D341Med (cell line): Measurements from ENCODE around the gene CHCHD2.
"Not testable (repeated sequence)": the region's sequence is repeated elsewhere in the genome, so short reads cannot be mapped to it uniquely, and the experiment has no call there.

Source experiments
- DNase-seq: peaks from one replicate; pipeline ENCODE4 v3.0.0; 2012; ENCODE audit warnings: low spot score

CHCHD2 gene

GRCh38 chr7:56106108-56107073, at the start of gene CHCHD2:
TSS of gene CHCHD2 (minus strand) at chr7:56106476. CDS start at chr7:56106413, 63 bp downstream.
- DNase-seq = peak; percentile 97

GRCh38 chr7:56131062-56131461, 24.8 kb upstream of the CHCHD2 start:
- DNase-seq = not testable (repeated sequence)

GRCh38 chr7:56127241-56127975, 21.1 kb upstream of the CHCHD2 start:
- no peak for DNase-seq

GRCh38 chr7:56125831-56126230, 19.6 kb upstream of the CHCHD2 start:
- DNase-seq = no peak

- no peak for DNase-seq
These were observed 18.7 kb upstream of the CHCHD2 start for GRCh38 chr7:56124981-56125380.

- no peak for DNase-seq
These were observed 15.2 kb upstream of the CHCHD2 start for GRCh38 chr7:56121440-56121839.

- DNase-seq = no peak
These were observed 9.7 kb upstream of the CHCHD2 start, which contains the start of gene NUPR2 for GRCh38 chr7:56115852-56116538. TSS of gene NUPR2 (minus strand) at chr7:56116417. CDS start at chr7:56116314, 103 bp downstream.

GRCh38 chr7:56112244-56112643, 6.0 kb upstream of the CHCHD2 start:
- not testable (repeated sequence) for DNase-seq

GRCh38 chr7:56110611-56111010, 4.3 kb upstream of the CHCHD2 start:
- no peak for DNase-seq

- no peak for DNase-seq
These were observed 1.6 kb upstream of the CHCHD2 start for GRCh38 chr7:56107954-56108258.

GRCh38 chr7:56105508-56105907, 768 bp downstream of the CHCHD2 start:
- no peak for DNase-seq

GRCh38 chr7:56104138-56104537, 2.1 kb downstream of the CHCHD2 start:
- DNase-seq = not testable (repeated sequence)

GRCh38 chr7:56099653-56100052, 6.6 kb downstream of the CHCHD2 start:
- no peak for DNase-seq

GRCh38 chr7:56098187-56099008, 7.9 kb downstream of the CHCHD2 start:
- not testable (repeated sequence) for DNase-seq

- DNase-seq = no peak
These were observed 8.6 kb downstream of the CHCHD2 start for GRCh38 chr7:56097700-56098099.

- DNase-seq = peak; percentile 73
These were observed 13.3 kb downstream of the CHCHD2 start, which contains the start of gene PHKG1 for GRCh38 chr7:56092789-56093531. TSS of gene PHKG1 (minus strand) at chr7:56092952. CDS start at chr7:56088941, 4,011 bp downstream.

GRCh38 chr7:56092388-56092787, 13.9 kb downstream of the CHCHD2 start:
- DNase-seq = not testable (repeated sequence)

GRCh38 chr7:56091591-56091990, 14.7 kb downstream of the CHCHD2 start:
- DNase-seq = no peak

GRCh38 chr7:56087445-56087844, 18.8 kb downstream of the CHCHD2 start:
- no peak for DNase-seq

GRCh38 chr7:56086761-56087160, 19.5 kb downstream of the CHCHD2 start:
- no peak for DNase-seq
